HCT116 (cell line): ENCODE data around the gene PISD. TPM values are rescaled to one million over a fixed set of nuclear protein-coding genes. Genes with fewer than 3 reads are reported as not detected.

Source experiments
- ATAC-seq: fragments of 200-7000 bp; cut with Tn5 transposase; 2 replicates; pipeline ENCODE4 v1.9.1; 2020; ENCODE audit warnings: mild to moderate bottlenecking, moderate library complexity
- BruUV-seq: library from RNA; stranded (reverse); fragments of 400-500 nt; replicated peaks from 2 replicates; lab custom pipeline; 2021; lab: Mats Ljungman, UMichigan
- CTCF ChIA-PET: fragments of 300-600 bp; sonication (Branson Sonifier 250); formaldehyde crosslinking; loops from one replicate; lab custom pipeline; 2021; ENCODE audit warnings: antibody characterized with exemption; lab: Charles Lee
- POLR2A ChIA-PET: fragments of 300-600, 350-600 bp; sonication (Branson Sonifier 250); formaldehyde crosslinking; loops from one replicate; lab custom pipeline; 2021; ENCODE audit warnings: antibody characterized with exemption; lab: Charles Lee
- RAD21 ChIA-PET, 2 experiments: fragments of 300-600 bp; sonication (Branson Sonifier 250); formaldehyde crosslinking; loops; one replicate each; lab custom pipeline; 2023; ENCODE audit warnings: low total read pairs in 2 of 2; ENCODE audit not compliant: uncharacterized antibody in 2 of 2, unreplicated experiment in 2 of 2, low non-redundant PET in 1 of 2; lab: Charles Lee
- DNase-seq: peaks from one replicate; pipeline ENCODE4 v3.0.0-alpha.2; 2010; ENCODE audit warnings: low read depth, low spot score
- H2AFZ ChIP-seq: fragments of 200-600 bp; shearing (Covaris generic), sonication (generic); 2 replicates; pipeline ENCODE4 v1.6.1; 2017; ENCODE audit warnings: low read depth, mixed run types, mixed read lengths, antibody characterized with exemption, low read length; ENCODE audit not compliant: poor library complexity, severe bottlenecking
- H3K27ac ChIP-seq: 2 replicates; pipeline ENCODE4 v1.5.1; 2012; ENCODE audit warnings: low read depth, low read length
- H3K27me3 ChIP-seq: fragments of 200-600 bp; sonication (generic); 2 replicates; pipeline ENCODE4 v1.6.1; 2016; ENCODE audit warnings: mixed run types, low read length, mixed read lengths; ENCODE audit not compliant: insufficient read depth
- H3K36me3 ChIP-seq, 2 experiments: fragments of 200-500 bp in 1 of 2; fragments of 200-600 bp in 1 of 2; sonication (Bioruptor generic) in 1 of 2; sonication (generic) in 1 of 2; 2 replicates each; pipeline versions ENCODE4 v1.5.1 to v1.6.1; 2014 to 2016; ENCODE audit warnings: low read length in 2 of 2, inconsistent platforms in 1 of 2, mixed read lengths in 1 of 2, mixed run types in 1 of 2; ENCODE audit not compliant: insufficient read depth in 2 of 2, control insufficient read depth in 1 of 2
- H3K4me1 ChIP-seq, 2 experiments: fragments of 200-600 bp in 1 of 2; sonication (generic) in 1 of 2; 2 replicates each; pipeline versions ENCODE4 v1.5.1 to v1.6.1; 2012 to 2017; ENCODE audit warnings: low read length in 2 of 2, inconsistent platforms in 1 of 2, mild to moderate bottlenecking in 1 of 2, mixed read lengths in 1 of 2, mixed run types in 1 of 2, moderate library complexity in 1 of 2; ENCODE audit not compliant: insufficient read depth in 2 of 2, control insufficient read depth in 1 of 2
- H3K4me2 ChIP-seq: fragments of 200-600 bp; sonication (generic); 2 replicates; pipeline ENCODE4 v1.6.1; 2017; ENCODE audit warnings: mixed run types, low read length, mixed read lengths
- H3K4me3 ChIP-seq, 2 experiments: fragments of 200-600 bp in 1 of 2; sonication (generic) in 1 of 2; replicated peaks in 1 of 2; 2 replicates each; pipeline ENCODE4 v1.5.1; 2011 to 2016; ENCODE audit warnings: low read length in 2 of 2, control low read depth in 1 of 2, low read depth in 1 of 2, mild to moderate bottlenecking in 1 of 2, mixed read lengths in 1 of 2, mixed run types in 1 of 2
- H3K79me2 ChIP-seq: fragments of 200-600 bp; sonication (generic); 2 replicates; pipeline ENCODE4 v1.6.1; 2017; ENCODE audit warnings: mild to moderate bottlenecking, mixed run types, low read length, moderate library complexity, mixed read lengths; ENCODE audit not compliant: insufficient read depth
- H3K9ac ChIP-seq: fragments of 200-600 bp; sonication (generic); 2 replicates; pipeline ENCODE4 v1.6.1; 2016; ENCODE audit warnings: low read length, mixed read lengths
- H3K9me2 ChIP-seq: fragments of 200-600 bp; sonication (generic), shearing (Covaris generic); 2 replicates; pipeline ENCODE4 v1.6.1; 2017; ENCODE audit warnings: mixed run types, mild to moderate bottlenecking, moderate library complexity; ENCODE audit not compliant: insufficient read depth
- H3K9me3 ChIP-seq, 2 experiments: fragments of 200-500 bp in 1 of 2; fragments of 200-600 bp in 1 of 2; sonication (Bioruptor generic) in 1 of 2; sonication (generic) in 1 of 2; 2 replicates each; pipeline ENCODE4 v1.6.1; 2014 to 2017; ENCODE audit warnings: low read length in 2 of 2, mixed read lengths in 2 of 2, inconsistent platforms in 1 of 2, low read depth in 1 of 2, mild to moderate bottlenecking in 1 of 2, mixed run types in 1 of 2, moderate library complexity in 1 of 2; ENCODE audit not compliant: control insufficient read depth in 1 of 2, insufficient read depth in 1 of 2
- H4K20me1 ChIP-seq: fragments of 200-600 bp; sonication (generic), shearing (Covaris generic); 2 replicates; pipeline ENCODE4 v1.6.1; 2017; ENCODE audit warnings: mixed run types, mild to moderate bottlenecking, moderate library complexity; ENCODE audit not compliant: insufficient read depth
- ATF3 ChIP-seq: IDR thresholded peaks from 2 replicates; pipeline ENCODE4 v1.6.1; 2012
- CEBPB ChIP-seq: IDR thresholded peaks from 2 replicates; pipeline ENCODE4 v1.6.1; 2012; ENCODE audit warnings: low read depth
- EGR1 ChIP-seq: IDR thresholded peaks from 2 replicates; pipeline ENCODE4 v1.6.1; 2012; ENCODE audit warnings: low read depth
- ELF1 ChIP-seq: IDR thresholded peaks from 2 replicates; pipeline ENCODE4 v1.6.1; 2012; ENCODE audit warnings: low read depth, borderline replicate concordance
- EZH2 ChIP-seq: fragments of 200-600 bp; sonication (generic); IDR thresholded peaks from 2 replicates; pipeline ENCODE4 v1.6.1; 2017; ENCODE audit warnings: antibody characterized with exemption, mixed run types
- FOSL1 ChIP-seq: IDR thresholded peaks from 2 replicates; pipeline ENCODE4 v1.6.1; 2012; ENCODE audit warnings: low read depth
- JUND ChIP-seq: IDR thresholded peaks from 2 replicates; pipeline ENCODE4 v1.6.1; 2012
- POLR2A ChIP-seq: IDR thresholded peaks from 2 replicates; pipeline ENCODE4 v1.7.0; 2011; ENCODE audit warnings: borderline replicate concordance; ENCODE audit not compliant: insufficient read depth, insufficient read length; ENCODE audit errors: extremely low read depth
- POLR2AphosphoS5 ChIP-seq: IDR thresholded peaks from 2 replicates; pipeline ENCODE4 v1.6.1; 2011; ENCODE audit warnings: mild to moderate bottlenecking, low read depth, low read length, moderate library complexity
- RAD21 ChIP-seq: IDR thresholded peaks from 2 replicates; pipeline ENCODE4 v1.6.1; 2012; ENCODE audit warnings: low read depth, mild to moderate bottlenecking
- REST ChIP-seq: IDR thresholded peaks from 2 replicates; pipeline ENCODE4 v1.6.1; 2012; ENCODE audit warnings: low read depth
- SIN3A ChIP-seq: IDR thresholded peaks from 2 replicates; pipeline ENCODE4 v1.6.1; 2012; ENCODE audit warnings: low read depth
- SP1 ChIP-seq: IDR thresholded peaks from 2 replicates; pipeline ENCODE4 v1.6.1; 2012; ENCODE audit warnings: low read depth
- YY1 ChIP-seq: IDR thresholded peaks from 2 replicates; pipeline ENCODE4 v1.6.1; 2011; ENCODE audit warnings: low read length, low read depth, moderate library complexity, mild to moderate bottlenecking; ENCODE audit not compliant: insufficient replicate concordance; ENCODE audit errors: extremely low read depth
- ZBTB33 ChIP-seq: IDR thresholded peaks from 2 replicates; pipeline ENCODE4 v1.6.1; 2011; ENCODE audit warnings: mild to moderate bottlenecking, low read length, moderate library complexity; ENCODE audit not compliant: insufficient replicate concordance; ENCODE audit errors: extremely low read depth
- ZFX ChIP-seq: fragments of 450-650 bp; IDR thresholded peaks from 2 replicates; pipeline ENCODE4 v1.6.1; 2017
- intact Hi-C: fragments of 100-400 bp; cut with micrococcal nuclease; formaldehyde crosslinking; loops from 2 replicates; pipeline ENCODE4 v1.10.0; 2022
- total RNA-seq: library from RNA; stranded (reverse); gene quantifications from one replicate; pipeline ENCODE4 v1.2.1, GENCODE V29; 2021; ENCODE audit not compliant: unreplicated experiment

The PISD gene
- total RNA-seq, 1 experiment from 2014 or later, result 47.1 TPM

- Histone ChIP-seq H3K36me3 (0 out of 4 replicates have a peak, but pooled peaks cover 0 to 3% of the 10 kb centered on the region in 2 experiments), H3K9ac (no peak overlapping the region), H3K4me1 (no peaks in the 10 kb centered on the region), H3K4me2 (no peak overlapping the region), H3K4me3 (no peak overlapping the region), H3K9me3 (no peaks in the 10 kb centered on the region), H3K79me2 (no peaks in the 10 kb centered on the region), H3K27ac (no peak overlapping the region), H3K9me2 (no peaks in the 10 kb centered on the region), H3K27me3 (no peaks in the 10 kb centered on the region), H2AFZ (no peak overlapping the region), H4K20me1 (no peaks in the 10 kb centered on the region)
- BruUV-seq, result no TSS peak
- DNase-seq (no peak), ATAC-seq (no peak)
- TF ChIP-seq ZBTB33 (no peak), YY1 (no peak), ELF1 (no peak), RAD21 (no peak), FOSL1 (no peak), EGR1 (no peak), REST (no peak), SIN3A (no peak), SP1 (no peak), ATF3 (no peak), CEBPB (no peak), EZH2 (no peak), JUND (no peak), ZFX (no peak), POLR2A (no peak), POLR2AphosphoS5 (no peak)
- intact Hi-C loops, result no loop called here
- ChIA-PET CTCF (no interaction called here), POLR2A (no interaction called here), RAD21 (no interaction called here)
Observed at GRCh38 chr22:31603081-31603525, 58.9 kb downstream of the PISD start.
